HCT116 (cell line): ENCODE data around the gene EBP. TPM values are rescaled to one million over a fixed set of nuclear protein-coding genes. Genes with fewer than 3 reads are reported as not detected.

Source experiments
- ATAC-seq: fragments of 200-7000 bp; cut with Tn5 transposase; 2 replicates; pipeline ENCODE4 v1.9.1; 2020; ENCODE audit warnings: mild to moderate bottlenecking, moderate library complexity
- BruUV-seq: library from RNA; stranded (reverse); fragments of 400-500 nt; replicated peaks from 2 replicates; lab custom pipeline; 2021; lab: Mats Ljungman, UMichigan
- CTCF ChIA-PET: fragments of 300-600 bp; sonication (Branson Sonifier 250); formaldehyde crosslinking; loops from one replicate; lab custom pipeline; 2021; ENCODE audit warnings: antibody characterized with exemption; lab: Charles Lee
- POLR2A ChIA-PET: fragments of 300-600, 350-600 bp; sonication (Branson Sonifier 250); formaldehyde crosslinking; loops from one replicate; lab custom pipeline; 2021; ENCODE audit warnings: antibody characterized with exemption; lab: Charles Lee
- RAD21 ChIA-PET, 2 experiments: fragments of 300-600 bp; sonication (Branson Sonifier 250); formaldehyde crosslinking; loops; one replicate each; lab custom pipeline; 2023; ENCODE audit warnings: low total read pairs in 2 of 2; ENCODE audit not compliant: uncharacterized antibody in 2 of 2, unreplicated experiment in 2 of 2, low non-redundant PET in 1 of 2; lab: Charles Lee
- DNase-seq: peaks from one replicate; pipeline ENCODE4 v3.0.0-alpha.2; 2010; ENCODE audit warnings: low read depth, low spot score
- H2AFZ ChIP-seq: fragments of 200-600 bp; shearing (Covaris generic), sonication (generic); 2 replicates; pipeline ENCODE4 v1.6.1; 2017; ENCODE audit warnings: low read depth, mixed run types, mixed read lengths, antibody characterized with exemption, low read length; ENCODE audit not compliant: poor library complexity, severe bottlenecking
- H3K27ac ChIP-seq: 2 replicates; pipeline ENCODE4 v1.5.1; 2012; ENCODE audit warnings: low read depth, low read length
- H3K27me3 ChIP-seq: fragments of 200-600 bp; sonication (generic); 2 replicates; pipeline ENCODE4 v1.6.1; 2016; ENCODE audit warnings: mixed run types, low read length, mixed read lengths; ENCODE audit not compliant: insufficient read depth
- H3K36me3 ChIP-seq, 2 experiments: fragments of 200-500 bp in 1 of 2; fragments of 200-600 bp in 1 of 2; sonication (Bioruptor generic) in 1 of 2; sonication (generic) in 1 of 2; 2 replicates each; pipeline versions ENCODE4 v1.5.1 to v1.6.1; 2014 to 2016; ENCODE audit warnings: low read length in 2 of 2, inconsistent platforms in 1 of 2, mixed read lengths in 1 of 2, mixed run types in 1 of 2; ENCODE audit not compliant: insufficient read depth in 2 of 2, control insufficient read depth in 1 of 2
- H3K4me1 ChIP-seq, 2 experiments: fragments of 200-600 bp in 1 of 2; sonication (generic) in 1 of 2; 2 replicates each; pipeline versions ENCODE4 v1.5.1 to v1.6.1; 2012 to 2017; ENCODE audit warnings: low read length in 2 of 2, inconsistent platforms in 1 of 2, mild to moderate bottlenecking in 1 of 2, mixed read lengths in 1 of 2, mixed run types in 1 of 2, moderate library complexity in 1 of 2; ENCODE audit not compliant: insufficient read depth in 2 of 2, control insufficient read depth in 1 of 2
- H3K4me2 ChIP-seq: fragments of 200-600 bp; sonication (generic); 2 replicates; pipeline ENCODE4 v1.6.1; 2017; ENCODE audit warnings: mixed run types, low read length, mixed read lengths
- H3K4me3 ChIP-seq, 2 experiments: fragments of 200-600 bp in 1 of 2; sonication (generic) in 1 of 2; replicated peaks in 1 of 2; 2 replicates each; pipeline ENCODE4 v1.5.1; 2011 to 2016; ENCODE audit warnings: low read length in 2 of 2, control low read depth in 1 of 2, low read depth in 1 of 2, mild to moderate bottlenecking in 1 of 2, mixed read lengths in 1 of 2, mixed run types in 1 of 2
- H3K79me2 ChIP-seq: fragments of 200-600 bp; sonication (generic); 2 replicates; pipeline ENCODE4 v1.6.1; 2017; ENCODE audit warnings: mild to moderate bottlenecking, mixed run types, low read length, moderate library complexity, mixed read lengths; ENCODE audit not compliant: insufficient read depth
- H3K9ac ChIP-seq: fragments of 200-600 bp; sonication (generic); 2 replicates; pipeline ENCODE4 v1.6.1; 2016; ENCODE audit warnings: low read length, mixed read lengths
- H3K9me2 ChIP-seq: fragments of 200-600 bp; sonication (generic), shearing (Covaris generic); 2 replicates; pipeline ENCODE4 v1.6.1; 2017; ENCODE audit warnings: mixed run types, mild to moderate bottlenecking, moderate library complexity; ENCODE audit not compliant: insufficient read depth
- H3K9me3 ChIP-seq, 2 experiments: fragments of 200-500 bp in 1 of 2; fragments of 200-600 bp in 1 of 2; sonication (Bioruptor generic) in 1 of 2; sonication (generic) in 1 of 2; 2 replicates each; pipeline ENCODE4 v1.6.1; 2014 to 2017; ENCODE audit warnings: low read length in 2 of 2, mixed read lengths in 2 of 2, inconsistent platforms in 1 of 2, low read depth in 1 of 2, mild to moderate bottlenecking in 1 of 2, mixed run types in 1 of 2, moderate library complexity in 1 of 2; ENCODE audit not compliant: control insufficient read depth in 1 of 2, insufficient read depth in 1 of 2
- H4K20me1 ChIP-seq: fragments of 200-600 bp; sonication (generic), shearing (Covaris generic); 2 replicates; pipeline ENCODE4 v1.6.1; 2017; ENCODE audit warnings: mixed run types, mild to moderate bottlenecking, moderate library complexity; ENCODE audit not compliant: insufficient read depth
- ATF3 ChIP-seq: IDR thresholded peaks from 2 replicates; pipeline ENCODE4 v1.6.1; 2012
- EZH2phosphoT487 ChIP-seq: fragments of 200-600 bp; IDR thresholded peaks from 2 replicates; pipeline ENCODE4 v1.6.1; 2018; ENCODE audit warnings: antibody characterized with exemption, borderline replicate concordance
- POLR2A ChIP-seq: IDR thresholded peaks from 2 replicates; pipeline ENCODE4 v1.7.0; 2011; ENCODE audit warnings: borderline replicate concordance; ENCODE audit not compliant: insufficient read depth, insufficient read length; ENCODE audit errors: extremely low read depth
- POLR2AphosphoS5 ChIP-seq: IDR thresholded peaks from 2 replicates; pipeline ENCODE4 v1.6.1; 2011; ENCODE audit warnings: mild to moderate bottlenecking, low read depth, low read length, moderate library complexity
- REST ChIP-seq: IDR thresholded peaks from 2 replicates; pipeline ENCODE4 v1.6.1; 2012; ENCODE audit warnings: low read depth
- SIN3A ChIP-seq: IDR thresholded peaks from 2 replicates; pipeline ENCODE4 v1.6.1; 2012; ENCODE audit warnings: low read depth
- TCF7L2 ChIP-seq: IDR thresholded peaks from 2 replicates; pipeline ENCODE4 v1.7.0; 2011; ENCODE audit warnings: borderline replicate concordance, inconsistent platforms; ENCODE audit not compliant: insufficient read depth, insufficient read length; ENCODE audit errors: extremely low read depth
- YY1 ChIP-seq: IDR thresholded peaks from 2 replicates; pipeline ENCODE4 v1.6.1; 2011; ENCODE audit warnings: low read length, low read depth, moderate library complexity, mild to moderate bottlenecking; ENCODE audit not compliant: insufficient replicate concordance; ENCODE audit errors: extremely low read depth
- ZBTB33 ChIP-seq: IDR thresholded peaks from 2 replicates; pipeline ENCODE4 v1.6.1; 2011; ENCODE audit warnings: mild to moderate bottlenecking, low read length, moderate library complexity; ENCODE audit not compliant: insufficient replicate concordance; ENCODE audit errors: extremely low read depth
- ZFX ChIP-seq: fragments of 450-650 bp; IDR thresholded peaks from 2 replicates; pipeline ENCODE4 v1.6.1; 2017
- intact Hi-C: fragments of 100-400 bp; cut with micrococcal nuclease; formaldehyde crosslinking; loops from 2 replicates; pipeline ENCODE4 v1.10.0; 2022
- total RNA-seq: library from RNA; stranded (reverse); gene quantifications from one replicate; pipeline ENCODE4 v1.2.1, GENCODE V29; 2021; ENCODE audit not compliant: unreplicated experiment

EBP gene
- total RNA-seq, 1 experiment from 2014 or later = 93.8 TPM

- no peaks in the 10 kb centered on the region for H4K20me1 ChIP-seq
- H3K79me2 ChIP-seq = peaks cover 41% of the 10 kb centered on the region
- RAD21 ChIA-PET = no interaction called here
- no peaks in the 10 kb centered on the region for H3K9me3 ChIP-seq
- POLR2A ChIA-PET = no interaction called here
- no peaks in the 10 kb centered on the region for H3K9me2 ChIP-seq
- H2AFZ ChIP-seq = peak within 1 kb of the TSS; percentile 26
- DNase-seq (peak; percentile 78), ATAC-seq (peak; percentile 86)
- no peaks in the 10 kb centered on the region for H3K27me3 ChIP-seq
- TF ChIP-seq ZFX (no peak), REST (no peak), POLR2AphosphoS5 (peak; percentile 68), TCF7L2 (peak; percentile 93), YY1 (peak; percentile 92), ATF3 (no peak), ZBTB33 (no peak), POLR2A (peak; percentile 45), SIN3A (no peak), EZH2phosphoT487 (no peak)
- H3K4me2 ChIP-seq = peak within 1 kb of the TSS; percentile 86
- peaks cover under 1 to 5% of the 10 kb centered on the region in 2 experiments; a peak in 2 of 4 replicates for H3K36me3 ChIP-seq
- CTCF ChIA-PET = no interaction called here
- peak within 1 kb of the TSS; percentile 97 for H3K9ac ChIP-seq
- BruUV-seq = TSS peak; percentile 77
- H3K4me3 ChIP-seq = peak within 1 kb of the TSS; percentile 79 to 86
- H3K4me1 ChIP-seq = peaks cover 5 to 22% of the 10 kb centered on the region in 2 experiments; a peak in 3 of 4 replicates
- H3K27ac ChIP-seq = peak within 1 kb of the TSS; percentile 71
- intact Hi-C loops = loop anchor here (2.0 to 10.0 kb wide), 3 partner anchors 33 to 99 kb away; partner anchors contain the start of genes PORCN, RBM3 and TBC1D25
Measured at GRCh38 chrX:48475774-48476577, 45.6 kb upstream of the EBP start, which contains the start of gene FTSJ1. Gene FTSJ1, plus strand, starts transcription at chrX:48476199. Its CDS starts 1,849 bp downstream, at chrX:48478048.
